ENCODE data around the gene CARMIL1.

CARMIL1 gene

DNA sequence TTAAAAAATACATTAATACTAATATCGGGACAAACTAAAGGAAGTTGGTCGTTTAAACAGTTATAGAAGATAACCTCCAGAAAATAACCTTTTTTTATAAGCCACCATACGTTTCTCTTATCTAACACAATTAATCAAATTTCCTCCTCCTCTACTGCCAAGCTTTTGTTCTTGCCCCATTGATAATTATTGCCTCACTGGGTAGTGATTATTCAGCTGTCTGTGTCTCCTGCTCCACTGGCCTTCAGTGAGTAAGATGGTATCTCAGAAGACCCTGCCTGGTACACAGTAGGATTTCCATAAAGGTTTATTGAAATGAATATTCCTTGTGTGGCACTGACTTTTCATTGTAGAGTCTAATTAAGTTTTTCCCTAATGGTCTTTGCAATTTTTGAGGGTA is 207.4 kb downstream of the CARMIL1 start:
- TF ChIP-seq, protein P1, sequence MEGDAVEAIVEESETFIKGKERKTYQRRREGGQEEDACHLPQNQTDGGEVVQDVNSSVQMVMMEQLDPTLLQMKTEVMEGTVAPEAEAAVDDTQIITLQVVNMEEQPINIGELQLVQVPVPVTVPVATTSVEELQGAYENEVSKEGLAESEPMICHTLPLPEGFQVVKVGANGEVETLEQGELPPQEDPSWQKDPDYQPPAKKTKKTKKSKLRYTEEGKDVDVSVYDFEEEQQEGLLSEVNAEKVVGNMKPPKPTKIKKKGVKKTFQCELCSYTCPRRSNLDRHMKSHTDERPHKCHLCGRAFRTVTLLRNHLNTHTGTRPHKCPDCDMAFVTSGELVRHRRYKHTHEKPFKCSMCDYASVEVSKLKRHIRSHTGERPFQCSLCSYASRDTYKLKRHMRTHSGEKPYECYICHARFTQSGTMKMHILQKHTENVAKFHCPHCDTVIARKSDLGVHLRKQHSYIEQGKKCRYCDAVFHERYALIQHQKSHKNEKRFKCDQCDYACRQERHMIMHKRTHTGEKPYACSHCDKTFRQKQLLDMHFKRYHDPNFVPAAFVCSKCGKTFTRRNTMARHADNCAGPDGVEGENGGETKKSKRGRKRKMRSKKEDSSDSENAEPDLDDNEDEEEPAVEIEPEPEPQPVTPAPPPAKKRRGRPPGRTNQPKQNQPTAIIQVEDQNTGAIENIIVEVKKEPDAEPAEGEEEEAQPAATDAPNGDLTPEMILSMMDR (conservative IDR thresholded peaks at IDR 0.05; ENCODE audit: low read length): no peak
- H3K4me3 ChIP-seq (ENCODE audit: low read length): no peak overlapping the region
- DNase-seq (ENCODE audit: low read depth): no peak

DNA sequence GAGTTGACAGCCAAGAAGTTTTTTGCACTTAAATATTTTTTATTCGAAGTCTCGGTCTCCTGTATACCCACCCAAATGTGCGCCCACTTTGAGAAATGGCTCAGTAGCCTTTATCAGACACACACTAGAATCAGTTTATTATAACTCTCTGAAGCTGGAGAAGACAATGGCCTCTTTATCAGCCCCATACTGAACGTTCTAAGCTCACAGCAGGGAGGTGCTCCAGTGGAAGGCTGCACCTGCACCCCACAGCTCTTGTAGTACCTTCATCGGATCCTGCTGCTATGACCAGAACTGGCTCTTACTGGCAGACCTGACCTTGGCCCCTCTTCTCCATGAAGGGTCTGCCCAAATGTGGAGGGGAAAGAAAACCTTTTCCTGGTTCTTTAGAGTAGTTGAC is 207.8 kb downstream of the CARMIL1 start:
- no peak overlapping the region for H3K4me3 ChIP-seq (ENCODE audit: low read length)
- TF ChIP-seq, protein P1 (conservative IDR thresholded peaks at IDR 0.05; ENCODE audit: low read length): no peak
- DNase-seq (ENCODE audit: low read depth): no peak

DNA sequence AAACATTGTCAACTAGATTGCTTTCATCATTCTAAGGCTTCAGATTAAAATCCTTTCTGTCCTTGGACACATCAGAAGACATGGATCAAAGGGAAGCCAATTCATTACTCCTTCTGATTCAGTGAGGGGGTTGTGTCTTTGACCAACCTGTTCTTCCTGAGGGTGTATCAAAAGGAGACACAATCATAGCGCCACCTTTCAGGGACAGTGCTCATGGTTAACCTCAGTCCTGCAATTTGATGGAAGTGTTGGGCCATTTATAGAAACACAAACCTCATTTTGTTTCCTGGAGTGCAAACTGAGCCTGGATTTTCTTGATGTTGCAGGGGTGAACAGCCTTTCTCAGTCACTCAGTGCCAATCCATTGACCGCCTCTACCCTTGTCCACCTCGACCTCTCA is 209.0 kb downstream of the CARMIL1 start:
- TF ChIP-seq, protein P1 (conservative IDR thresholded peaks at IDR 0.05; ENCODE audit: low read length): no peak
- DNase-seq (ENCODE audit: low read depth): no peak
- no peak overlapping the region for H3K4me3 ChIP-seq (ENCODE audit: low read length)

DNA sequence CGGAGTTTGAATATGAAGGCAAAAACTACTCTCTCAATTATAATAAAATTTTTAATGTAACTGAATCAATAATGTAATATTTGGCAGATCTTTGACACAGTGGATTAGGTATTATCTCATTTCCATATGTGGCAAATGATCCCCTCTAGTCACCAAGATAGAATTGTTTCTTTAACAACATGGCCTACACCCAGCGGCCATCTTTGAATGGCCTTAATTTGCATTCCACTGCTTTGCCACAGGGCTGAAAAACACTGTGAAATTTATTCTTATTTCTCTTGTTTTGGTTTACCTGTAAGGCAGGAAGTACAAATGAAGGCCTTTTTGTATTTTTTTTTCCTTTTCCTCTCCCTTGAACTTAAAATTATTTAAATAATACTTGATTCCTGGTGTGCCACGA is 210.2 kb downstream of the CARMIL1 start:
- no peak overlapping the region for H3K4me3 ChIP-seq (ENCODE audit: low read length)
- DNase-seq (ENCODE audit: low read depth): no peak
- TF ChIP-seq, protein P1 (conservative IDR thresholded peaks at IDR 0.05; ENCODE audit: low read length): no peak

DNA sequence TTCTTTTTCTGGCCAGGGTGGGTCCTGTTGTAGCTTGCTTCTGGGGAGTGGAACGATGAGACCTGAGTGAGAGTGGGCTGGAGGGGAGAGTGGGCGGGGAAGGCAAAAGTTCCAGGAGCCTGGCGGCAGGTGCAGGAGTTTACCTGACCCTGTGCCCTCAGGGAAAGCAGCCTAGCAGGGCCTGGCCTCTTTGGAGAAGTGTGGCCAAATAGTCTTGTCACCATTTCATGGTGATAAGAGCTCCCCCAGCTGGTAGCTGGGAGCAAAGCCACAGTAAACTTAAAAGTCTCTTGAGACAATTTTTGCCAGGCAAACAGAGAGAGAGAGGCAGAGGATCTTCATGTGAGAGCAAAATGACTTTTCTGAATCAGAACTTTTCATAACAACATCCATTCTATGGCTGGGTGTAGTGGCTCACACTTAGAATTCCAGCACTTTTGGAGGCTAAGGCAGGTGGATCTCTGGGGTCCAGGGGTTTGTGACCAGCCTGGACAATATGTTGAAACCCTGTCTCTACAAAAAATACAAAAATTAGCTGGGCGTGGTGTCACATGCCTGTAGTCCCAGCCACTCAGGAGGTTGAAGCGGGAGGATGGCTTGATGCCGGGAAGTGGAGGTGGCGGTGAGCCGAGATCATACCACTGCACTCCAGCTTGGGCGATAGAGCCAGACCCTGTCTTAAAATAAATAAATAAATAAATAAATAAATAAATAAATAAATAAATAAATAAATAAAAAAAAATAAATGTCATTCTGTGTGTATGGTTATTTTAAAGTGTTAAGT is 211.0 kb downstream of the CARMIL1 start:
- H3K4me3 ChIP-seq (ENCODE audit: low read length): no peak overlapping the region
- TF ChIP-seq, protein P1 (conservative IDR thresholded peaks at IDR 0.05; ENCODE audit: low read length): peak; percentile 90

DNA sequence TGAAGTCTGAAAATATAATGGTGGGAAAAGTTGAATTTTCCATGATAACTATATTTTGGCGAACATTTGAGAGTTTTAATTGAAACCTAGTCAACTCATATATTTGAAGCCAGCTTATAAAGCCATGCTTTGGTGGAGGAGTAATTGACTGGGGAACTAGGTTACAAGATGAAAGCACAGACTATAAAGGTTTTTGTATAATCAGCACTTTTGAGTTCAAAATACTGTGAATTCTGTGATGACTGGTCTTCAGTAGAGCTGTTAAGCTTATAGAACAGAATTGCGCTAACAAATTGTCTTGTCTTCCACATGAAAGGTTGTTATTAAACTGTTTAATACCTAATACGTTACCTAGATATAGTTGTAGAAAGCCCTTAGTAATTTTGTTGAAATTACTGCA is 213.8 kb downstream of the CARMIL1 start:
- no peak for DNase-seq (ENCODE audit: low read depth)
- H3K4me3 ChIP-seq (ENCODE audit: low read length): no peak overlapping the region
- TF ChIP-seq, protein P1 (conservative IDR thresholded peaks at IDR 0.05; ENCODE audit: low read length): no peak

More for the DNA sequence above, 211.0 kb downstream of the CARMIL1 start:
- DNase-seq (ENCODE audit: low read depth): peak; percentile 81

DNA sequence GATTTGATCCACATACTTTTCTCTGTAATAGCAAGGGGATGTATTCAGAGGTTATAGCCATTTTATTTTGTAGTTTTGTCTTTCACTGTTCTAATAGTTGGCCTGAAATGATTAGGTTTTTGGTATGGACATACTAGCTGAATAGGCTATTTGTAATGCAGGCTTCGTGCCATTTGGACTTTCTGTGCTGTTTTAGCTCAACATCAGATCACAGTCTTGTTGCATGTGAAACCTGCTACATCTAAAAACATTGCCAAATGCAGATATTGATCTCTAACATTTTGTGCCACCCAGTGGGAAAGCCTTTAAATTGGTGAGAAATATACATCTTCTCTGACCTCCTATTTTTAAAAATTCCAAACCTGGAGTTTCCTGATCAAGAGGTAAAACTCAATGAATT is 215.3 kb downstream of the CARMIL1 start:
- no peak for DNase-seq (ENCODE audit: low read depth)
- TF ChIP-seq, protein P1 (conservative IDR thresholded peaks at IDR 0.05; ENCODE audit: low read length): no peak

More for the DNA sequence above, 215.3 kb downstream of the CARMIL1 start:
- no peak overlapping the region for H3K4me3 ChIP-seq (ENCODE audit: low read length)
